ENCODE data around the gene PRPF18.

The PRPF18 gene

DNA sequence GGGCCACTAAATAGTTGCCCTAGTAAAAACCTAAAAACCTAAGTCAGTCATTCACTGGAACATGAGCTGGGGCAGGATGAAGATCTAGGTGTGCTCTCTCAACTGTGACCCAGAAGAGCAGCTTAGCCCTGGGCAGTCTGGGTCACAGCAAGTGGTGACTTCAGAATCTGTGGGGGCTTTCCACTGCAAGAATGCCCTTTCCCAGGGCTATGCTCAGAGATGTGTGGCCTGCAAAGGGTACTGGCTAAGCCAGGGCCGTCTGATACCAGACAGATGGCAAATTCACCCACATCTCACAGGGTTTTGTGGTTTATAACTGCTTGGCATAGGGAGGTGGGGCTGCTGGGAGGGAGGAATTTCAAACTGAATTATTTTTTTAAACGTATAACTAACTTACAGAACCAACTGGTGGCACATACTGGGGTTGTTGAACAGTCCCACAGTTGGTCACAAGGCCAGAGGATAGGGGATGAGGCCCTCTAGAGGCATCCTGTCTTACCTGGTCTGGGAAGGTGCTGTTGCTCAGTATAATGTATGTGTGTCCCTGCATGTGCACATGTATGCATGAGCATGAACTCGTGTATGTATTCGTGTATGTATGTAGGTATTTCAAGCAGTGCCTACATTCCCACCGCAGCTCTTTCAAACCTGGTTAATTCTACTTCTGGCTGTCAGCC is 63.2 kb downstream of the PRPF18 start:
- H3K4me3 ChIP-seq (ENCODE audit: low read depth, low read length), result no peak overlapping the region
- TF ChIP-seq, protein P1, sequence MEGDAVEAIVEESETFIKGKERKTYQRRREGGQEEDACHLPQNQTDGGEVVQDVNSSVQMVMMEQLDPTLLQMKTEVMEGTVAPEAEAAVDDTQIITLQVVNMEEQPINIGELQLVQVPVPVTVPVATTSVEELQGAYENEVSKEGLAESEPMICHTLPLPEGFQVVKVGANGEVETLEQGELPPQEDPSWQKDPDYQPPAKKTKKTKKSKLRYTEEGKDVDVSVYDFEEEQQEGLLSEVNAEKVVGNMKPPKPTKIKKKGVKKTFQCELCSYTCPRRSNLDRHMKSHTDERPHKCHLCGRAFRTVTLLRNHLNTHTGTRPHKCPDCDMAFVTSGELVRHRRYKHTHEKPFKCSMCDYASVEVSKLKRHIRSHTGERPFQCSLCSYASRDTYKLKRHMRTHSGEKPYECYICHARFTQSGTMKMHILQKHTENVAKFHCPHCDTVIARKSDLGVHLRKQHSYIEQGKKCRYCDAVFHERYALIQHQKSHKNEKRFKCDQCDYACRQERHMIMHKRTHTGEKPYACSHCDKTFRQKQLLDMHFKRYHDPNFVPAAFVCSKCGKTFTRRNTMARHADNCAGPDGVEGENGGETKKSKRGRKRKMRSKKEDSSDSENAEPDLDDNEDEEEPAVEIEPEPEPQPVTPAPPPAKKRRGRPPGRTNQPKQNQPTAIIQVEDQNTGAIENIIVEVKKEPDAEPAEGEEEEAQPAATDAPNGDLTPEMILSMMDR (IDR thresholded peaks at IDR 0.05; ENCODE audit: insufficient read depth, low read depth, low read length, missing control alignments), result no peak
- DNase-seq (ENCODE audit: low read depth), result peak; percentile 36

DNA sequence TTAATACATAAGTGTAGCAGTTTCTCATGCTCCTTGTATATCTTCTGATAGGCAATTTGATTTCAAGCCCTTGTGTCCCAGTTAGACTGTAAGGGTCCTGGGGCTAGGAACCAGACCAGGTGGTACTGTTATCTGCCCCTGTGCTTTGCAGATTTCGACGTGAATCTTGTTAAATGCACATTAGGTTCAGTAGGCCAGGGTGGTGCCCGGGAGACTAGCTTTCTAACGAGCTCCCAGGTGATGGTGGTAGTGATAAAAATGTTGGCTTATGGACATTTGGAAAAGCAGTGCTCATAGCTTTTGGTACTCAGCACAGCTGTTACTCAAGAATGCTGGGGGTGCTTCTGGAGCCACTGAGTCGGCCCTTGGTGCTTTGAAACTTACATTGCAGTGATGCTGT is 64.2 kb downstream of the PRPF18 start:
- H3K4me3 ChIP-seq (ENCODE audit: low read depth, low read length), result no peak overlapping the region
- no peak for DNase-seq (ENCODE audit: low read depth)
- TF ChIP-seq, protein P1 (IDR thresholded peaks at IDR 0.05; ENCODE audit: insufficient read depth, low read depth, low read length, missing control alignments), result no peak

DNA sequence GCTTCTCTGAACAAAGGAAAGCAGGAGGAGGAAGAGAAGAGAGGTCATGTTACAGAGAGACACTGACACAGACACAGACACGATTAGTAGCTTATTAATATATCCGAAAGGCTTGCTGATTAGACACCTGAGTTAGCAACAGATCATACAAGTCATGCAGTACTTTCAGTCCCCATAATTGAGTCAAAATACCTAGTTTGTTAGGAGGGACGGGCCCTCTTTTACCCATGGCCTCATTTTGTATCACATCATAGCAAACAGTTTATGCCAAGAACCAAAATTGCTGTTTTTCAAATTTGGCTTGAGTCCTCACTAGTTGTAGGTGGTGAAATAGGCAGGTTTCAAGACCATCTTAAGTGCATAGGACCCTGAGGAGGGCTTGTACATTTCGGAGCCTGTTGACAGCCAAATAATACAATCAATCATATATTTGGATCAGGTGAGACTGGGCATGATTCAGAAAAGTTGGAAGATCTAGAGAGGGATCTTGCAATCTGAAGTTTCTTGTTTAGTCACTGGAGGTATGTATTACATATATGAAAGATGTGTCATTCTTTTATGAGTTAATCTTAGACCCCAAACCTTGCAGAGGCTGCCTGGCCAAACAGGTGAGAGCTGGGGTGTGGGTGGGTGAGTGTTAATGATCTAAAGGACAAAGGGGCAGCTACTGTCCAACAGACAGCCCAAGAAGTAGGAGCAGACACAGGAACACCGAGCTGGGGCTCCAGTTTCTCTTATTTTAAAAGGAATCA is 65.4 kb downstream of the PRPF18 start:
- DNase-seq (ENCODE audit: low read depth), result no peak
- H3K4me3 ChIP-seq (ENCODE audit: low read depth, low read length), result no peak overlapping the region

DNA sequence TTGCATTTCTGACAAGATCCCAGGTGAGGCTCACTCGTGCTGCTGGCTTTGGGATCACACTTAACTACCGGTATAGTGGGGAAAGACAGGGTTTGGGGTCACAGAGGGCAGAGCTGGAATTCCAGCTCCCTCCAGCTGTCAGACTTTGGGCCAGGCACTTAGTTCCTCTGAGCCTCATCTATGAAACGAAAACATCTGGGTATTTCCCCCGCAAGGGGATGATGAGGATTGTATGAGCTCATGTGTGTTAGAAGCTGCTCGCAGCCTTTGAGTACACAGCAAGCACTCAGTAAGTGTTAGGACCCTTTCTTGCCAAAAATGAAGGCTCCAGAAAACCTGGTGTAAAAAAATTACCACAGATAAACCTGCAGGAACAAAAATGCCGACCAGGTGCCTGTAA is 66.1 kb downstream of the PRPF18 start:
- TF ChIP-seq, protein P1 (IDR thresholded peaks at IDR 0.05; ENCODE audit: insufficient read depth, low read depth, low read length, missing control alignments), result no peak
- no peak overlapping the region for H3K4me3 ChIP-seq (ENCODE audit: low read depth, low read length)
- no peak for DNase-seq (ENCODE audit: low read depth)

More for the DNA sequence above, 65.4 kb downstream of the PRPF18 start:
- TF ChIP-seq, protein P1 (IDR thresholded peaks at IDR 0.05; ENCODE audit: insufficient read depth, low read depth, low read length, missing control alignments), result no peak

- no peak overlapping the region for H3K4me3 ChIP-seq (ENCODE audit: low read depth, low read length)
- no peak for DNase-seq (ENCODE audit: low read depth)
- TF ChIP-seq, protein P1 (IDR thresholded peaks at IDR 0.05; ENCODE audit: insufficient read depth, low read depth, low read length, missing control alignments), result no peak
Measured at GRCh38 chr10:13654118-13654830, 67.5 kb downstream of the PRPF18 start.

DNA sequence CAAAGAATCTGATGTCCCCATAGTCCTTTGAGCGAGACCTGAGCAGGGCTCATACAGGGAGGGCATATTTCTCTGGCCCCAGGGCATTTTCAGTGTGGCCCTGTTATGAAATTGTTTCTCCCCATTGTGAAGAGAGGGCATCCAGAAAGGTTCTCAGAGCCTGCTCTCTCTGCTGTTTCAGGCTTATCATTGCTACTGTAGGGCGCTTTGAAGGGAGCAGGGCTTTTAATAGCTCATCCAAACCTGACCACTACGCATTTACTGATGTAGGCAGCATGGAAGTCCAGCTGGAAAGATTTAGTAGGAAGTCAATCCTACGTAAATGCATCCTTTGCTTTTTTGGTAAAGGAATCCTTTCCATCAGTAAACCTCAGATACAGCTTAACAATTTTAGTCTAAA is 68.1 kb downstream of the PRPF18 start:
- TF ChIP-seq, protein P1 (IDR thresholded peaks at IDR 0.05; ENCODE audit: insufficient read depth, low read depth, low read length, missing control alignments), result no peak
- DNase-seq (ENCODE audit: low read depth), result no peak
- H3K4me3 ChIP-seq (ENCODE audit: low read depth, low read length), result no peak overlapping the region
